Vagina (tissue), 2 donors: ENCODE measurements around the gene JAKMIP3. TPM values are rescaled to one million over a fixed set of nuclear protein-coding genes. Genes with fewer than 3 reads are reported as not detected.
A peak's percentile ranks its signal among the peaks of the same experiment; 100 is the strongest.

Experiments
- DNase-seq, 2 donors: peaks; one replicate each; pipeline ENCODE4 v3.0.0-alpha.2; 2017; ENCODE audit errors: extremely low spot score in 2 of 2
- H3K27ac ChIP-seq: fragments of 200-600 bp; sonication (generic); one replicate; pipeline ENCODE4 v1.5.1; 2019
- H3K27me3 ChIP-seq: fragments of 200-600 bp; sonication (generic); one replicate; pipeline ENCODE4 v1.5.1; 2019
- H3K36me3 ChIP-seq, 2 donors: fragments of 200-600 bp; sonication (generic); one replicate each; pipeline ENCODE4 v1.5.1; 2017 to 2019
- H3K4me1 ChIP-seq: fragments of 200-600 bp; sonication (generic); one replicate; pipeline ENCODE4 v1.5.1; 2019
- H3K4me3 ChIP-seq, 2 donors: fragments of 200-600 bp; sonication (generic); 1 replicate in 1 of 2; 2 replicates in 1 of 2; pipeline ENCODE4 v1.5.1; 2016 to 2019
- H3K9me3 ChIP-seq: fragments of 200-600 bp; sonication (generic); one replicate; pipeline ENCODE4 v1.5.1; 2019
- CTCF ChIP-seq, 3 experiments: fragments of 450-650 bp in 2 of 3; fragments of 200-600 bp in 1 of 3; sonication (generic) in 1 of 3; IDR thresholded peaks; one replicate each; pipeline ENCODE4 v1.5.1; 2017 to 2019; ENCODE audit warnings: antibody characterized with exemption in 3 of 3, mild to moderate bottlenecking in 2 of 3, moderate library complexity in 2 of 3
- POLR2A ChIP-seq, 2 donors: fragments of 450-650 bp; IDR thresholded peaks; one replicate each; pipeline ENCODE4 v1.6.1; 2017; ENCODE audit warnings: antibody characterized with exemption in 2 of 2, mild to moderate bottlenecking in 2 of 2, moderate library complexity in 2 of 2
- POLR2AphosphoS5 ChIP-seq, 2 donors: sonication (generic); formaldehyde crosslinking; IDR thresholded peaks; one replicate each; pipeline ENCODE4 v1.9.0; 2017; ENCODE audit warnings: antibody characterized with exemption in 2 of 2, mild to moderate bottlenecking in 2 of 2, low read depth in 1 of 2; ENCODE audit not compliant: insufficient read depth in 1 of 2
- intact Hi-C: fragments of 100-400 bp; cut with DNase I; formaldehyde crosslinking; loops from one replicate; pipeline ENCODE4 v1.15.1; 2023
- total RNA-seq: library from RNA; depleted of rRNA; stranded (reverse); fragments of >200 nt; gene quantifications from one replicate; pipeline ENCODE4 v1.2.3, GENCODE V29; 2016

The JAKMIP3 gene
- total RNA-seq, 1 donor from 2014 or later, result 0.49 TPM

DNA sequence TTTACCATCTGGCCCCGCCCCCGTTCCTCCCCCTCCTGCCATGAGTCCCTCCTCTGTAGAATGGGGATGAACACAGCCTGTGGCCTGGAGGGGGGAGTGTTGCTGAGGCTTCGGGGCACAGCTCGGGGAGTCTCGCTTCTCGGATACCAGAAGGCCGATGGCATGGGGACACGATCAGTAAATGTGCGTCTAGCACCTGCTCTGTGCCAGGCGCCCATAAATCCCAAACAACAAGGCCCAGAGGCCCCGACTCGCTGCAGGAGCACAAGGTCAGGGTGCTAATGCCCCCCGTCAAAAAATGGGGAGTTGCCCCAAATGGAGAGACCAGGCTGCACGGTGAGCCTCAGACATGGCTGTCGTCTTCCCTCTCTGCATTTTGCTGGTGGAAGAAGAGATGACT is 40.7 kb downstream of the JAKMIP3 start:
- Histone ChIP-seq H3K9me3 (no peaks in the 10 kb centered on the region), H3K36me3 (no peaks in the 10 kb centered on the region), H3K4me3 (no peak overlapping the region), H3K27me3 (no peaks in the 10 kb centered on the region), H3K4me1 (no peaks in the 10 kb centered on the region), H3K27ac (no peak overlapping the region)
- DNase-seq, result peak in 1 of 2 donors; percentile 79
- TF ChIP-seq CTCF (IDR thresholded peaks at IDR 0.05), result no peak
- TF ChIP-seq POLR2AphosphoS5 (IDR thresholded peaks at IDR 0.05; ENCODE audit: insufficient read depth in 1 of 2, low read depth in 1 of 2), result no peak
- no peak for TF ChIP-seq POLR2A (IDR thresholded peaks at IDR 0.05)
- intact Hi-C loops, result no loop called here

DNA sequence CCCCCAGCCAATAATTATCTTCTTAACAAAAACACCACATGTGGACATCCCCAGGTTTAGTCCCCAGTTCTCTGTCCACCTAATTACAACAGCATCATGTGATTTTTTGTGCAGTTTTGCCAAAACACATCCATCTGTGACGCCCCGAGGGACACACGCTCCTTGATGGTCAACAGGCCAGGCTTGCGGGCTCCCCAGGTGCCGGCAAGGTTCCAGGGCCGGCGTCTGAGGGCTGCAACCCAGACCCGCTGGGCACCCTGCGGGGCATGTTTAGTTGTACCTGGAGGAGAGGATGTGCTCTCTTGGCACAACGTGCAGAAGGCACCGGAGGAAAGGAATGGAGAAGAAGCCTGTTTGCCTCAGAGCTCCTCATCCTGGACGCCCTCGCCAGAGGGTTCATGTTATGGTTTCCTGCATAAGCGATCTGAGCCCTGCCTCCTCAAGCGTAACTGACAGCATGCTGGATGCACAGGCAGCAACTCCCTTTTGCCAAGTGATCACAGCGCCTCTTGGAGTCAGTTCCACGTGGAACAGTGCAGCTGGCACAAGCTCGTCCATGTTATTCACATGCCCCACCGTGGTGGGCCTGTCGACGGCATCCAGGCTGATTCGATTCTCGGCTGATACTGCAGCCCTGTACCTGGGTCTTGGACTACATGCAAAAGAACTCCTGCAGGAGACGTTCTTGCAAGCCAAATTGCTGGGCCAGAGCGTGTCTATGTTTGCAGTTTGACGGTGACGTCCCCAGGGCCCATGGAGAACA is 41.6 kb downstream of the JAKMIP3 start:
- H3K27ac ChIP-seq, result no peak overlapping the region
- no peaks in the 10 kb centered on the region for H3K27me3 ChIP-seq
- intact Hi-C loops, result no loop called here
- TF ChIP-seq POLR2AphosphoS5 (IDR thresholded peaks at IDR 0.05; ENCODE audit: insufficient read depth in 1 of 2, low read depth in 1 of 2) (no peak), POLR2A (IDR thresholded peaks at IDR 0.05) (no peak)
- H3K9me3 ChIP-seq, result no peaks in the 10 kb centered on the region
- H3K36me3 ChIP-seq, result no peaks in the 10 kb centered on the region
- H3K4me1 ChIP-seq, result no peaks in the 10 kb centered on the region
- no peak overlapping the region for H3K4me3 ChIP-seq
- DNase-seq, result peak; percentile 82 to 87

- Histone ChIP-seq H3K9me3 (no peaks in the 10 kb centered on the region), H3K27me3 (no peaks in the 10 kb centered on the region), H3K27ac (no peak overlapping the region), H3K4me3 (no peak overlapping the region), H3K36me3 (no peaks in the 10 kb centered on the region), H3K4me1 (no peaks in the 10 kb centered on the region)
- no peak for TF ChIP-seq CTCF (IDR thresholded peaks at IDR 0.05)
- TF ChIP-seq POLR2AphosphoS5 (IDR thresholded peaks at IDR 0.05; ENCODE audit: insufficient read depth in 1 of 2, low read depth in 1 of 2), result no peak
- no peak for TF ChIP-seq POLR2A (IDR thresholded peaks at IDR 0.05)
- intact Hi-C loops, result no loop called here
- DNase-seq, result peak; percentile 49 to 93
These were observed 42.5 kb downstream of the JAKMIP3 start for GRCh38 chr10:132107949-132108877.

DNA sequence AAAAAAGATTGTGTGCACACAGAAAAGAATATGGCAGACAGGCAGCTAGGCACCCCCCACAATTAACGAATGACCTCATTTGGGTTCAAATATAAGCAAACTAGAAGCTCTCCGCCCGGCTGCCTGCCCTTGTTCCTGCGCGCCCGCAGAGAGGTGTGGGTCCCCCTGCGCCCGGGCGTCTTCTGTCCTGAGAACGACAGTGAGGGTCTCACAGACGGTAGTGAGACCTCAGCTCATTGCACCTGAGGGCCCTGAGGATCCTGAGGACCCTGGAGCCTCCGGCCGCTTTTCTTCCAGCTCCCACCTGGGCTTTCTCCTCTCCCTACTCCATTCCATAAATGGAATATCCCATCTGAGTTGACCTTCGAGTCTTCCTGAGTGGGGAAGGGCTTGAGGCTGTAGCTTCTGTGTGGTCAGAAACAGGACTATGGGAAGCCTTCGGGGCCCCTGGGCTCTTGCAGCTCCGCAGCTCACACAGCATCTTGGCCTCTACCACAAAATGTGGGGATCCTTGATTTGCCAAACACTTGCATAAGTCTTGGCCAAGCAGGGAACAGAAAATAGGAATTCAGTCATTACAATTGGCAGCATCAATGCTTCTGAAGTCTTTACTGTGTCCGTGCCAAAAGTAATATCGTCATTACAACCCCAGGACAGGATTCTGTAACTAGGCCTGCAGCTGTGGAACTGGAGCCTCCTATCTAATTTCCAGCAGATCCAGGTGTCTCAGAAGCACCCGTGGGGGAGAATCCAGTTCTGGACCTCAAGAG is 43.8 kb downstream of the JAKMIP3 start:
- no peak overlapping the region for H3K27ac ChIP-seq
- H3K36me3 ChIP-seq, result no peaks in the 10 kb centered on the region
- DNase-seq, result no peak
- no peaks in the 10 kb centered on the region for H3K9me3 ChIP-seq
- no peak overlapping the region for H3K4me3 ChIP-seq
- H3K4me1 ChIP-seq, result no peaks in the 10 kb centered on the region
- no peak for TF ChIP-seq POLR2A (IDR thresholded peaks at IDR 0.05)
- intact Hi-C loops, result no loop called here
- no peaks in the 10 kb centered on the region for H3K27me3 ChIP-seq

DNA sequence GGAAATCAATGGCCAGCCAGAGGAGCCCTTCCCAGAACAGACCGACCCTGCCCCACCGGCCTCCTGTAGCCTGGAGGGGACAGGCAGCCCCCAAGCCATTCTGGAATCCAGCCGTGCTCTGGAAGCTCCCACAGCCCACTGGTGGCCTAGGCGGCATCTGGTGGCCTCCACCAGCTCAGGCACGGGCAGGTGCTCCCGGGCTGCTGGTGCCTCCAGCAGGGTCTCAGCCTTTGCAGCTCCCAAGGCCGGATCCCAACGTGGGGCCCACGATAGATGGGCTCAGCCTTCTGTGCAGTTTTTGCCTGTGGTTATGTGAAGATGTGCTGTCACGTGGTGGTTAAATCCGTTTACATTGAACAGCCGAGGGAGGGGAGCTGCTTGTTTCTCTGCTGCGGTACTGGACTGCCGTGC is 44.4 kb downstream of the JAKMIP3 start:
- no peak overlapping the region for H3K27ac ChIP-seq
- TF ChIP-seq POLR2A (IDR thresholded peaks at IDR 0.05) (no peak), CTCF (IDR thresholded peaks at IDR 0.05) (no peak), POLR2AphosphoS5 (IDR thresholded peaks at IDR 0.05; ENCODE audit: insufficient read depth in 1 of 2, low read depth in 1 of 2) (no peak)
- H3K36me3 ChIP-seq, result no peaks in the 10 kb centered on the region
- intact Hi-C loops, result no loop called here
- no peaks in the 10 kb centered on the region for H3K9me3 ChIP-seq
- DNase-seq, result no peak
- no peaks in the 10 kb centered on the region for H3K4me1 ChIP-seq
- no peak overlapping the region for H3K4me3 ChIP-seq
- no peaks in the 10 kb centered on the region for H3K27me3 ChIP-seq
